GM21447 (cell line): ENCODE measurements around the gene GGA2.
"Not testable (repeated sequence)": the region's sequence is repeated elsewhere in the genome, so short reads cannot be mapped to it uniquely, and the experiment has no call there.

Experiments used
- ATAC-seq: cut with Tn5 transposase; IDR thresholded peaks from one replicate; pipeline ENCODE4 v1.9.1; 2021; ENCODE audit not compliant: unreplicated experiment

The GGA2 gene

GRCh38 chr16:23523876-23524385, 13.6 kb upstream of the GGA2 start:
- ATAC-seq = no peak

- no peak for ATAC-seq
These were observed 13.0 kb upstream of the GGA2 start for GRCh38 chr16:23523321-23523720.

- no peak for ATAC-seq
These were observed 11.7 kb upstream of the GGA2 start for GRCh38 chr16:23521965-23522364.

DNA sequence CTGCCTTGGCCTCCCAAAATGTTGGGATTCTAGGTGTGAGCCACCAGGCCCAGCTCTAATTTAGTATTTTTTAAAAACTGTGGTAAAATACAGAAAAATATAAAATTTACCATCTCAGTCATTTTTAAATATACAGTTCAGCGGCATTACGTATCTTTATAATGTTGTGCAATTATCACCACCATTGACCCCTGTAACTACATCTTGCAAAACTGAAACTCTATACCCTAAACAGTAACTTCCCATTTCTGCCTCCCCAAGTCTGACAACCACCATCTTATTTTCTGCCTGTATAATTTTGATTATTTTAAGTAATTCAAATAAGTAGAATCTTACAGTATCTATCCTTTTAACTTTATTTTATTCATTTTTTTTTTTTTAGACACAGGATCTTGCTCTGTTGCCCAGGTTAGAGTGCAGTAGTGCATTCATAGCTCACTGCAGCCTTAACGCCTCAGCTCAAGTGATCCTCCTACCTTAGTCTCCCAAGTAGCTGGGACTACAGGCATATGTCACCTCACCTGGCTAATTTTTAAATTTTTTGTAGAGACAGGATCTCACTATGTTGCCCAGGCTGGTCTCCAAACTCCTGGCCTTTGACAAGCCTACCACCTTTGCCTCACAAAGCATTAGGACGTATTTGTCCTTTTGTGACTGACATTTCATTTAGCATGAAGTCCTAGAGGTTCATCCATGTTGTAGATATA, 10.9 kb upstream of the GGA2 start:
- ATAC-seq = no peak

- no peak for ATAC-seq
These were observed 10.2 kb upstream of the GGA2 start for GRCh38 chr16:23520500-23520899.

DNA sequence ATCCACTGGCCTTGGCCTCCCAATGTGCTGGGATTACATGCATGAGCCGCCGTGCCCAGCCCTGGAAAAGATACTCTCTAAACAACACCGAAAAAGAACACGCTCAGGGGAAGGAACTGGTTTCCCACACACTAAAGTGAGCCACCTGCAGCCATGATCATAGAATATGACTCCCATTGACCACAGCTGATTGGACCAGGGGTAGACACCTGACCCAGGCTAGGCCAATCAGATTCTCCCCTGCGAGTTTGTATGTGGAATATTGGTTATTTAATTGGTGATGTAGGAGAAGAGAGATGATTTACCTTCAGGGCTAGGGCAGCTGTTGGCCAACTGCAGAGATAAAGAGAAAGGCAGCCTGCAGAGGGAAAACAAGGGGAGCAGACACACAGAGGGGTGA, 9.0 kb upstream of the GGA2 start:
- no peak for ATAC-seq

DNA sequence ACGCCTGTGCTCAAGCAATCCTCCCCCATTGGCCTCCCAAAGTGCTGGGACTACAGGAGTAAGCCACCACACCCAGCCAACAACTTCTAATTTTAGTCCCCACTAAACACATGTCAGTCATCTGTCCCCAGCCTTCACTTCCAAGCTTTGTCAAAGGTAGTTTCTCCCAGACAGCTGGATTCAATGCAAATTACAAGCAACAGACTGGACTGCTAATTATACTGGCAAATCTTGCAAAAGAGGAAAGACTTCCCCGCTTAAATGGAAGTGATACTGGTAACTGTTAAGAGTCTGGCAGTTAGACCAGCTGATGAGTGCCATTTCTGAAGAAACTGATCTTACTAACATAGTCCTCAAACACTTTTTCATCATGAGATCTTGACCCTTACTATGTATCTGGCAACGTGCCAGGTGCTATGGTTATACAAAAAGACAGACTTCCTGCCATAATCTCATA, 8.2 kb upstream of the GGA2 start:
- peak; percentile 43 for ATAC-seq

GRCh38 chr16:23516366-23517137, 6.3 kb upstream of the GGA2 start:
- ATAC-seq = no peak

GRCh38 chr16:23515881-23516280, 5.6 kb upstream of the GGA2 start:
- no peak for ATAC-seq

GRCh38 chr16:23514381-23515152, 4.3 kb upstream of the GGA2 start:
- ATAC-seq = no peak

DNA sequence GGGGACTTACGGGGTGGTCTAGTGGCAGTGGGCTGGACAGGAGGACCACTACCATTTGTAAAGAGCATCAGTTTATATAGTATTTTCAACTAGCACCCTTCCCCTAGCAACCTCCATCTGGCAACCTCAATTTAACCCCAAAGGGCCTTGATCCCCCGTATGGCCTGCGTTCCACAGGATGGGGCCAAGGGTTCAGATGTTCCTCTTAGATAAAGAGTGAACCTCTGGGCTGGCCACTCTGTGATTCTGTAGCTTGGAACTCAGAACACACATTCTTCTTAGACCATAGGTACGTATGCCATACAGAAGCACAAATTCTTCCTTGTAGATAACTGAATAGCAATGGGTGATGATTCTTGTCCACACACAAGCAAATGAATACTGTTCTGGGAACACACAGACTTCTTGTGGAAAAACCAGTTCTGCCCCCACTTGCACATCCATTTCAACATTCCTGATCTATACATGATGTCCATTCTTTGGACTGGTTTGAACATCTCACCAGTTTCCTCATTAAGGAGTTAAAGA, 1.9 kb upstream of the GGA2 start:
- no peak for ATAC-seq

DNA sequence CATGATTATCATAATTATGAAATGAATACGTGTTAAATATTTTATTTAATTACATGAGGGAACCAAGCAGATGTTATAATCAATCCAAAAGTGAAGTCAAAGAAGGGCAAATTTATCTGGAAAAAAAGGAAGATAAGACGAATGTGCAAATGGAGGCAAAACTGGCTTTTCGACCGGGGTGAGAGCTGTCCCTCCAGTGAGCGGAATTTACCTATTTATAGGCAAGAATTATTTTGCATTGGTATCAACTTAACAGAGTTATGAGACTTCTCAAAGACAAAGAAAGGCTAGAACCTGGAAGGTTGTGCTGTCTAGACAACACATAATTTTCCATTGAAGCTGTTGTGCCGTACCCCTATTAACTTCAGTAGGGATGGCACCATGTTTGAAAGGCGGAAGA, 1.4 kb upstream of the GGA2 start:
- no peak for ATAC-seq

- not testable (repeated sequence) for ATAC-seq
These were observed 599 bp upstream of the GGA2 start for GRCh38 chr16:23510915-23511270.

DNA sequence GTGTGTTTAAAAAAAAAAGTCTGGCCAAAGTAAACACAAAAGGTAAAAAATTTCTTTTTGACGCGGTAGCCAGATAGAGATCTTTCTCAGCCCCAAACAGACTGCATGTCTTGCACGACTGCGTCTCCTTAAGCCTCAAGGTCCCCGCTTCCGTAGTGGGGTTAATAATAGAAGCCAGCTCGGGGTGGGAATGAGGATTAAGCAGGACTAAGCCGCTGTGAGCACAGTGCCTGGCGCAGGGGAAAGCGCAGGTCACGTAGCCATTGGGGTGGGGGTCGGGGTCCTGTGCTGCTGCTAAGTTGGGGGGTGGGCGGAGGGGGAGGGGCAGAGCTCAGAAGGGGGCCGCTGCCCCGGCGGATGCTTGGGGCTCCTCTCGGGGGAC, 521 bp downstream of the GGA2 start:
- ATAC-seq = peak; percentile 15

- no peak for ATAC-seq
These were observed 896 bp downstream of the GGA2 start for GRCh38 chr16:23509441-23509754.

DNA sequence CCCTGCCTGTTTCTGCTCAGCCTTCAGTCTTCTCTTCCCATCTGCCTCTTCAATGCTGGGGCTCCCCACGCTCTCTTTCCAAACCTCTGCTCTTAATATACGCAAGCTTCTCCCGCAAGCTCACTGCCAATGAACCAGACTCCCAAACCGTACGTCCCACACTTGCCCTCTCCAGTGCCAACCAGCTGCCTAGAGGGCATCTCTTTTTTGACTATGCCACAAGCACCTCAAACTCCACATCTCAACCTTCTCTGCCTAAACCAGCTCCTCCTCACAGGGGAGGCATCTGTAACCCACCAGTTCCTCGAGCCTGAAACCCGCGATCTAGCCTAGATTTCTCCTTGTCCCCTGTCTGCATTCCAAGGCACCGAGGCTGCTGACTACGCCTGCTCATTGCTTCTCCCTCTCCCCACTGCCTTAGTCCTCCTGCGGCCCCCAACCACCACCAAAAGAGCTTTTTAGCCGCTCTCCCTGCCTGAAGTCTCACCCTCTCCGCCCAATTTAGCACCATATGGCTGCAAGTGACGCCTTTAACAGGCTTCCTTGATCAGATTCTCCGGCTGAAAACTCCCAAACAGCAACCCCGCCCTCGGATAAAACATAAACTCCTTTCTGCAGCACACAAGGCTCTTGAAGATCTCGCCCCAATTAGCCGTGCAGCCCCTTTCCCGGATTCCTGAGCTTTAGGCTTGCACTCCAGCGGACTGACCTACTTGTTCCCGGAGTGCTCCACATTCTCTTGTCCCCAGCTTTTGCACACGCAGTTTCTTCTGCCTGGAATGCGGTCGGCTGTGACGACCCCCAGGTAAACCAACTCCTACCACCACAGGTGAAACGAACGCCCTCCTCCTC, 1.5 kb downstream of the GGA2 start:
- ATAC-seq = no peak

- ATAC-seq = no peak
These were observed 3.7 kb downstream of the GGA2 start for GRCh38 chr16:23506606-23506994.

DNA sequence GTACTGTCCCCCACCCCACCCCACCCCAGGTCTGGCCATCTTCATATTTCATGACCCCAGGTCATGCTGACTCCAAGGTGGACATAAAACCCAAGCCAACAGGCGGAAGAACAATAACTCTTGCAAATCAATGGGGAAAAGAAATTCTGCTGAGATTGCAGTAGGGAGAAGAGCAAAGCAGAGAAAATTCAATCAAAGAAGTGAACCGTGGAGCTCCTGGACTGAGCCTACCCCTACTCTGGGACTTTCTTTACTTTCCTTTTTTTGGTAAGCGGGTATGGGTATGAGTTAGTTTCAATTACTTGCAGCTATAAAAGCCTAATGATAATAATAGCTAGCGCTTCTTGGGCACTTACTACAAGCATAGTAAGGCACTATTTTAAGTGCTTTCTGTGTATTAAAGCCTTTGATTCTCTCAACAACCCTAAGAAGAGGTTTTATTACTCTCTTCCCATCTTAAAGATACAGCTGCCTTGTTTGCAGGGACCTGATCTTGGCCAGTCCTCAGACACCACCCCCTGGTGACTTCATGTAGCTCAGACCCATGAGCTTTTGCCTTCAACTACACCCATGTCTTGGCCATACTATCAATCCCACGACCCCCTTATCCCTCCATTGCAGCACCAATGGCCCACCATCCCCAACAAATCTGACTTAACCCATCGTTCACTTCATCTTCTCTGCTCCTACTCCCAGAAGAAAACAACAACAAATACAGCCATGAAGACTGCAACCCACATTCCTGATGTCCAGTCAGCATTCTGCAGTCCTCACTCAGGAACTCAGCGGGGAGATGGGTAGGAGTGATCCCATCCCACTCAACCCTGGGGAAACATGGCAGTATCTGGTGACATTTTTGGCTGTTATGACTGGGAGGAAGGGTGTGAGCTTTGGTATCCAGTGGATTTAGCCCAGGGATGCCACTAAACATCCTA, 4.4 kb downstream of the GGA2 start:
- ATAC-seq = no peak

- ATAC-seq = no peak
These were observed 5.1 kb downstream of the GGA2 start for GRCh38 chr16:23505180-23505665.
